MCF 10A (cell line): ENCODE results near the gene TBX19. TPM values are rescaled to one million over a fixed set of nuclear protein-coding genes. Genes with fewer than 3 reads are reported as not detected.

Experiments
- BruUV-seq: library from RNA; stranded (reverse); fragments of 400-500 nt; replicated peaks from 2 replicates; lab custom pipeline; 2021; lab: Mats Ljungman, UMichigan
- CTCF ChIA-PET: fragments of 300-600 bp; sonication (Branson Sonifier 250); formaldehyde crosslinking; extraction: SDS; loops from one replicate; lab custom pipeline; 2021; ENCODE audit warnings: antibody characterized with exemption, inconsistent platforms; lab: Yijun Ruan, JAX
- POLR2A ChIA-PET: fragments of 300-600, 350-650 bp; sonication (Branson Sonifier 250); formaldehyde crosslinking; extraction: SDS; loops from one replicate; lab custom pipeline; 2020; ENCODE audit warnings: antibody characterized with exemption, inconsistent platforms; lab: Yijun Ruan, JAX
- DNase-seq: peaks from one replicate; pipeline ENCODE4 v3.0.0-alpha.2; 2018; ENCODE audit not compliant: unreplicated experiment
- H3K27ac Mint-ChIP-seq: one replicate; pipeline ENCODE4 v1.8.0; 2022; ENCODE audit warnings: mild to moderate bottlenecking, low read depth, mixed read lengths; ENCODE audit not compliant: unreplicated experiment
- H3K27me3 Mint-ChIP-seq: one replicate; pipeline ENCODE4 v1.8.0; 2022; ENCODE audit warnings: mixed read lengths; ENCODE audit not compliant: insufficient read depth, unreplicated experiment
- H3K36me3 Mint-ChIP-seq: one replicate; pipeline ENCODE4 v1.8.0; 2022; ENCODE audit warnings: mild to moderate bottlenecking, moderate library complexity, mixed read lengths; ENCODE audit not compliant: insufficient read depth, unreplicated experiment
- H3K4me1 Mint-ChIP-seq: one replicate; pipeline ENCODE4 v1.8.0; 2022; ENCODE audit warnings: mixed read lengths; ENCODE audit not compliant: insufficient read depth, unreplicated experiment
- H3K4me3 Mint-ChIP-seq: one replicate; pipeline ENCODE4 v1.8.0; 2022; ENCODE audit warnings: mild to moderate bottlenecking, moderate library complexity, mixed read lengths; ENCODE audit not compliant: unreplicated experiment
- H3K9me3 Mint-ChIP-seq: one replicate; pipeline ENCODE4 v1.8.0; 2022; ENCODE audit warnings: mixed read lengths; ENCODE audit not compliant: unreplicated experiment
- CTCF ChIP-seq: fragments of 200-600 bp; IDR thresholded peaks from one replicate; pipeline ENCODE4 v1.8.0; 2022; ENCODE audit warnings: antibody characterized with exemption, mild to moderate bottlenecking; ENCODE audit not compliant: unreplicated experiment
- intact Hi-C: fragments of 100-400 bp; cut with micrococcal nuclease; formaldehyde crosslinking; loops from 2 replicates; pipeline ENCODE4 v1.14.1; 2022
- total RNA-seq: library from RNA; stranded (reverse); gene quantifications from 2 replicates; pipeline ENCODE4 v1.2.3, GENCODE V29; 2022

TBX19 gene
- total RNA-seq, 1 experiment from 2014 or later, result 1.6 TPM

- H3K4me3 Mint-ChIP-seq, result no peak overlapping the region
- TF ChIP-seq CTCF, result no peak
- H3K36me3 Mint-ChIP-seq, result no peaks in the 10 kb centered on the region
- H3K4me1 Mint-ChIP-seq, result no peaks in the 10 kb centered on the region
- H3K27me3 Mint-ChIP-seq, result peaks cover 32% of the 10 kb centered on the region
- ChIA-PET CTCF (interaction anchor here (0.6 to 2.0 kb wide), 4 partner anchors 20 to 128 kb away, joined by 3 to 4 read pairs (median 3); no protein-coding TSS in a partner anchor), POLR2A (no interaction called here)
- no peaks in the 10 kb centered on the region for H3K9me3 Mint-ChIP-seq
- intact Hi-C loops, result no loop called here
- H3K27ac Mint-ChIP-seq, result no peak overlapping the region
- no peak for DNase-seq
- BruUV-seq, result no TSS peak
These were observed 82.3 kb downstream of the TBX19 start for GRCh38 chr1:168362991-168363390.

Other genes starting within 250 kb of the TBX19 start
- gene GPR161, start 143.9 kb upstream of the TBX19 start, total RNA-seq, result 6.6 and 10.2 TPM in 2 replicates
- 90.9 and 111 TPM in 2 replicates for gene TIPRL, start 101.9 kb upstream of the TBX19 start, total RNA-seq
- gene SFT2D2, start 54.9 kb upstream of the TBX19 start, total RNA-seq, result 56.5 and 67.5 TPM in 2 replicates